SK-N-SH (cell line): Measurements from ENCODE around the gene NDUFS3. TPM values are rescaled to one million over a fixed set of nuclear protein-coding genes. Genes with fewer than 3 reads are reported as not detected.
"Not testable (repeated sequence)": the region's sequence is repeated elsewhere in the genome, so short reads cannot be mapped to it uniquely, and the experiment has no call there.

ENCODE experiments used
- CTCF ChIA-PET: fragments of 300-600, 350-600 bp; formaldehyde crosslinking; extraction: SDS; loops from one replicate; lab custom pipeline; 2021; lab: Yijun Ruan, JAX
- POLR2A ChIA-PET: fragments of 350-600 bp; sonication (Branson Sonifier 250); formaldehyde crosslinking; extraction: SDS; loops from one replicate; lab custom pipeline; 2020; ENCODE audit warnings: antibody characterized with exemption, inconsistent platforms; lab: Yijun Ruan, JAX
- DNase-seq: peaks from one replicate; pipeline ENCODE4 v3.0.0; 2012
- H2AFZ ChIP-seq: fragments of 200-600 bp; sonication (generic); 2 replicates; pipeline ENCODE4 v1.8.1; 2016; ENCODE audit warnings: antibody characterized with exemption, mild to moderate bottlenecking, low read depth
- H3F3A ChIP-seq: fragments of 200-600 bp; sonication (generic); replicated peaks from 2 replicates; pipeline ENCODE3; 2016; ENCODE audit warnings: antibody characterized with exemption, mild to moderate bottlenecking; ENCODE audit not compliant: insufficient read depth
- H3K27ac ChIP-seq, 2 experiments: fragments of 200-500 bp in 1 of 2; fragments of 200-600 bp in 1 of 2; sonication (Bioruptor generic) in 1 of 2; sonication (generic), shearing (Covaris generic) in 1 of 2; 2 replicates each; pipeline versions ENCODE4 v1.5.1 to v1.6.1; 2014 to 2016; ENCODE audit warnings: low read depth in 2 of 2, inconsistent platforms in 1 of 2, low read length in 1 of 2, mild to moderate bottlenecking in 1 of 2, mixed read lengths in 1 of 2
- H3K27me3 ChIP-seq: fragments of 200-600 bp; sonication (generic), shearing (Covaris generic); 2 replicates; pipeline ENCODE4 v1.6.1; 2016; ENCODE audit warnings: mixed run types; ENCODE audit not compliant: insufficient read depth
- H3K36me3 ChIP-seq, 2 experiments: fragments of 200-500 bp in 1 of 2; fragments of 200-600 bp in 1 of 2; sonication (Bioruptor generic) in 1 of 2; sonication (generic) in 1 of 2; replicated peaks in 1 of 2; 2 replicates each; pipeline versions ENCODE3 to v1.5.1; 2014 to 2016; ENCODE audit warnings: low read length in 1 of 2, mild to moderate bottlenecking in 1 of 2; ENCODE audit not compliant: insufficient read depth in 2 of 2, control insufficient read depth in 1 of 2
- H3K4me1 ChIP-seq, 2 experiments: fragments of 200-500 bp in 1 of 2; fragments of 200-600 bp in 1 of 2; sonication (Bioruptor generic) in 1 of 2; sonication (generic), shearing (Covaris generic) in 1 of 2; 2 replicates each; pipeline versions ENCODE4 v1.5.1 to v1.6.1; 2014 to 2016; ENCODE audit warnings: low read depth in 1 of 2, low read length in 1 of 2, mixed run types in 1 of 2; ENCODE audit not compliant: insufficient read depth in 2 of 2, control insufficient read depth in 1 of 2
- H3K4me2 ChIP-seq: fragments of 200-600 bp; sonication (generic), shearing (Covaris generic); 2 replicates; pipeline ENCODE4 v1.6.1; 2017; ENCODE audit warnings: mixed run types
- H3K4me3 ChIP-seq, 2 experiments: fragments of 200-500 bp in 1 of 2; fragments of 200-600 bp in 1 of 2; sonication (Bioruptor generic) in 1 of 2; sonication (generic), shearing (Covaris generic) in 1 of 2; 2 replicates each; pipeline versions ENCODE4 v1.5.1 to v1.8.1; 2014 to 2016; ENCODE audit warnings: low read depth in 2 of 2, inconsistent platforms in 1 of 2, low read length in 1 of 2, mild to moderate bottlenecking in 1 of 2, mixed read lengths in 1 of 2, moderate library complexity in 1 of 2
- H3K79me2 ChIP-seq: fragments of 200-600 bp; sonication (generic); 2 replicates; pipeline ENCODE4 v1.8.1; 2017; ENCODE audit warnings: mild to moderate bottlenecking; ENCODE audit not compliant: insufficient read depth
- H3K9ac ChIP-seq: fragments of 200-600 bp; sonication (generic); 2 replicates; pipeline ENCODE4 v1.6.1; 2017; ENCODE audit warnings: mixed run types
- H3K9me2 ChIP-seq: fragments of 200-600 bp; sonication (generic); 2 replicates; pipeline ENCODE4 v1.6.1; 2017; ENCODE audit warnings: mixed run types
- H3K9me3 ChIP-seq: fragments of 200-600 bp; sonication (generic); 2 replicates; pipeline ENCODE4 v1.6.1; 2017; ENCODE audit warnings: mixed run types, mild to moderate bottlenecking, moderate library complexity
- H4K20me1 ChIP-seq: fragments of 200-600 bp; sonication (generic); 2 replicates; pipeline ENCODE4 v1.6.1; 2017; ENCODE audit warnings: mild to moderate bottlenecking, mixed run types; ENCODE audit not compliant: insufficient read depth
- CHD2 ChIP-seq: fragments of 150-350 bp; IDR thresholded peaks from 2 replicates; pipeline ENCODE4 v1.6.1; 2018; ENCODE audit warnings: low read length; ENCODE audit not compliant: partially characterized antibody
- EP300 ChIP-seq, 2 experiments: IDR thresholded peaks; 2 replicates each; pipeline versions ENCODE4 v1.4.0 to v1.6.1; 2012; ENCODE audit warnings: borderline replicate concordance in 1 of 2, low read depth in 1 of 2, low read length in 1 of 2
- FOSL2 ChIP-seq: IDR thresholded peaks from 2 replicates; pipeline ENCODE4 v1.4.0; 2012; ENCODE audit warnings: low read depth, mild to moderate bottlenecking, moderate library complexity, borderline replicate concordance
- NFIC ChIP-seq: IDR thresholded peaks from 2 replicates; pipeline ENCODE4 v1.4.0; 2012; ENCODE audit warnings: borderline replicate concordance
- PBX3 ChIP-seq: IDR thresholded peaks from 2 replicates; pipeline ENCODE4; 2012
- POLR2AphosphoS5 ChIP-seq: IDR thresholded peaks from 2 replicates; pipeline ENCODE4 v1.6.1; 2012; ENCODE audit warnings: low read depth, low read length
- RAD21 ChIP-seq: IDR thresholded peaks from 2 replicates; pipeline ENCODE4 v1.6.1; 2012; ENCODE audit warnings: mild to moderate bottlenecking, low read length
- RXRA ChIP-seq: IDR thresholded peaks from 2 replicates; pipeline ENCODE4 v1.4.0; 2012; ENCODE audit warnings: low read depth, mild to moderate bottlenecking, borderline replicate concordance
- SIN3A ChIP-seq: IDR thresholded peaks from 2 replicates; pipeline ENCODE4 v1.6.1; 2012; ENCODE audit warnings: low read depth, mild to moderate bottlenecking, low read length, moderate library complexity, borderline replicate concordance
- SMC3 ChIP-seq: IDR thresholded peaks from 2 replicates; pipeline ENCODE4 v1.6.1; 2012; ENCODE audit warnings: low read depth, low read length, improper control_type of control experiment
- TAF1 ChIP-seq: IDR thresholded peaks from 2 replicates; pipeline ENCODE4 v1.6.1; 2012; ENCODE audit warnings: low read depth, mild to moderate bottlenecking, low read length, moderate library complexity, borderline replicate concordance
- USF2 ChIP-seq: fragments of 150-350 bp; IDR thresholded peaks from 2 replicates; pipeline ENCODE4 v1.6.1; 2017; ENCODE audit warnings: antibody characterized with exemption, low read length, low read depth, borderline replicate concordance
- YY1 ChIP-seq: IDR thresholded peaks from 2 replicates; pipeline ENCODE4 v1.4.0; 2012; ENCODE audit warnings: low read depth, mild to moderate bottlenecking
- WGBS: methylation state at CpG from one replicate; pipeline ENCODE4 v1.1.6; 2017; ENCODE audit warnings: low lambda C conversion rate; 5-methylcytosine and 5-hydroxymethylcytosine counted together
- polyA plus RNA-seq, 3 experiments: library from polyadenylated mRNA; depleted of rRNA; stranded (reverse); fragments of >200 nt; gene quantifications; 2 replicates each; pipeline ENCODE4 v1.2.3, GENCODE V29; 2012

Gene NDUFS3
- polyA plus RNA-seq, 1 of the 3 experiments (the other 2 are of a cell fraction), result 150 TPM

- Histone ChIP-seq H3K4me3 (no peak overlapping the region), H3K27me3 (no peaks in the 10 kb centered on the region), H3K36me3 (no peaks in the 10 kb centered on the region), H3K79me2 (peaks cover 9% of the 10 kb centered on the region; the same call in 1 of the 2 replicates), H3F3A (no peaks in the 10 kb centered on the region), H3K4me1 (peaks cover 0 to 3% of the 10 kb centered on the region in 2 experiments; a peak in 2 of 4 replicates), H3K4me2 (no peak overlapping the region), H2AFZ (no peak overlapping the region), H3K9ac (no peak overlapping the region), H3K9me3 (no peaks in the 10 kb centered on the region), H4K20me1 (no peaks in the 10 kb centered on the region), H3K27ac (no peak overlapping the region), H3K9me2 (no peaks in the 10 kb centered on the region)
- CTCF ChIA-PET, result no interaction called here
- TF ChIP-seq POLR2AphosphoS5 (no peak), CHD2 (no peak), PBX3 (no peak)
- DNase-seq, result no peak
- 89% methylated on average over 2 of the region's 2 CpGs for WGBS
- POLR2A ChIA-PET, result no interaction called here
Observed at GRCh38 chr11:47560426-47560825, 18.4 kb upstream of the NDUFS3 start.

GRCh38 chr11:47562393-47562792 lies 16.5 kb upstream of the NDUFS3 start:
- CTCF ChIA-PET, H3K9me3 ChIP-seq, H3F3A ChIP-seq, H3K36me3 ChIP-seq, H3K9ac ChIP-seq, H3K27me3 ChIP-seq, POLR2A ChIA-PET, H3K27ac ChIP-seq, H2AFZ ChIP-seq, DNase-seq, H4K20me1 ChIP-seq, H3K4me1 ChIP-seq, H3K9me2 ChIP-seq, H3K4me2 ChIP-seq, H3K4me3 ChIP-seq: not testable (repeated sequence)
- H3K79me2 ChIP-seq, result peaks cover 28% of the 10 kb centered on the region
- 97% methylated on average over 4 of the region's 4 CpGs for WGBS

- not testable (repeated sequence) for H3K4me1 ChIP-seq, H3K9ac ChIP-seq, H3K9me2 ChIP-seq, H4K20me1 ChIP-seq, H3K9me3 ChIP-seq, H3K27me3 ChIP-seq, H3K27ac ChIP-seq, H3K4me3 ChIP-seq, H3K36me3 ChIP-seq, DNase-seq, H3F3A ChIP-seq, H2AFZ ChIP-seq
- ChIA-PET POLR2A (interaction anchor here (0.6 to 3.7 kb wide), 4 partner anchors 11 to 154 kb away, joined by 3 to 18 read pairs (median 6); partner anchors contain the start of genes CELF1, KBTBD4 and NDUFS3), CTCF (interaction anchor here (0.5 to 4.0 kb wide), 4 partner anchors 10 to 109 kb away, joined by 3 to 21 read pairs (median 4); partner anchors contain the start of gene CELF1)
- WGBS, result 94% methylated on average over 10 of the region's 10 CpGs
- Histone ChIP-seq H3K79me2 (peaks cover 48% of the 10 kb centered on the region), H3K4me2 (peak overlapping the region; percentile 97)
Observed at GRCh38 chr11:47564366-47564765, 14.5 kb upstream of the NDUFS3 start.

- peak overlapping the region; percentile 97 for H3K4me2 ChIP-seq
- CTCF ChIA-PET, result interaction anchor here (0.6 to 4.0 kb wide), 4 partner anchors 11 to 516 kb away, joined by 3 to 21 read pairs (median 4); partner anchors contain the start of gene CELF1
- POLR2A ChIA-PET, result interaction anchor here (0.9 to 3.7 kb wide), 6 partner anchors 12 to 155 kb away, joined by 3 to 18 read pairs (median 4); partner anchors contain the start of genes CELF1, KBTBD4 and NDUFS3
- no peak for TF ChIP-seq USF2
- TF ChIP-seq YY1, result no peak
- no peak for TF ChIP-seq TAF1
- no peak for TF ChIP-seq EP300 (IDR thresholded peaks at IDR 0.05; ENCODE audit: borderline replicate concordance in 1 of 2, low read depth in 1 of 2, low read length in 1 of 2)
- TF ChIP-seq RXRA, result no peak
- TF ChIP-seq FOSL2, result no peak
- no peak for TF ChIP-seq NFIC
- TF ChIP-seq RAD21, result no peak
- no peak for TF ChIP-seq SMC3
- no peak for TF ChIP-seq POLR2AphosphoS5
- TF ChIP-seq SIN3A, result no peak
- no peak for TF ChIP-seq CHD2
Observed at GRCh38 chr11:47564933-47565339, 13.9 kb upstream of the NDUFS3 start.

More at GRCh38 chr11:47564933-47565339, 13.9 kb upstream of the NDUFS3 start:
- 32% methylated on average over 6 of the region's 11 CpGs for WGBS
- peak; percentile 43 for DNase-seq
- H3K27ac ChIP-seq, result peak overlapping the region; percentile 38 to 40; a peak in 2 of 4 replicates
- peak overlapping the region; percentile 96 for H3K9ac ChIP-seq
- no peaks in the 10 kb centered on the region for H3K9me3 ChIP-seq
- H3K27me3 ChIP-seq, result no peaks in the 10 kb centered on the region
- H4K20me1 ChIP-seq, result no peaks in the 10 kb centered on the region
- peak overlapping the region; percentile 68 to 97 for H3K4me3 ChIP-seq
- peaks cover 53% of the 10 kb centered on the region for H3K79me2 ChIP-seq
- H3K36me3 ChIP-seq, result peaks cover 0 to 4% of the 10 kb centered on the region in 2 experiments
- H3K9me2 ChIP-seq, result no peaks in the 10 kb centered on the region
- peak overlapping the region; percentile 98 for H2AFZ ChIP-seq
- H3K4me1 ChIP-seq, result peaks cover 0 to 3% of the 10 kb centered on the region in 2 experiments; a peak in 3 of 4 replicates
- H3F3A ChIP-seq, result no peaks in the 10 kb centered on the region
